A549 treated with CpdA at 1 μM for 4 hours (cell line): ENCODE measurements around the gene LIPH. TPM values are rescaled to one million over a fixed set of nuclear protein-coding genes. Genes with fewer than 3 reads are reported as not detected.

ENCODE experiments used
- total RNA-seq: library from RNA; stranded (reverse); fragments of 200-300 nt; extraction: Qiagen RNA extraction; gene quantifications from 5 replicates; pipeline ENCODE4 v1.2.3, GENCODE V29; 2022; ENCODE audit warnings: low read depth

LIPH gene
- 7.5 to 8.5 TPM (median 8.1 TPM) in 5 replicates for total RNA-seq

DNA sequence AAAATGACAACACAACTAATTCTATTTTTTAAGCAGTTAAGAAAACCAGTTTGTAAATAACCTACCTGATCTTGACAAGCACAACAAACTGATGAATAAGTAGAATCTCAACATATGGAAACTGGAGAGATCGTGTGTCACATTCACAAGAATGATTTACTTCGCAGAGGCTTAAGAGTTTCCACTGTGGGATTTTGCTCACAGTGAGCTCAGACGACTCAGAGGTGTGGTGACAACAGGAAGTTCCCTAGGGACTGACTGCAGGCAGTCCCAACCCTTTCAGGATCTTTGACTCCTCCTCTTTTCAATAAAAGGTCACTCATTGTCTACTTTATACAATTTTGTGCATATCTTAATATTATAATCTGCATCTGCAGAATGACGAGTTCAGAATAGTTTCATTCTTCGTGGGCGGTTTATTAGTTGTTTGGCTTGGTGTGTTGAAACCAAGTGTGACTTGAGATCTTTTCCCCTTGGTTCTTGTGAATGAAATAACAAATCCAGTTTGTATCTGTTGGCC, at the start of gene LIPH:
Gene LIPH (minus strand): TSS at position 231 of the 520 bp plus-strand sequence. CDS start 117 bp downstream, at position 114.

DNA sequence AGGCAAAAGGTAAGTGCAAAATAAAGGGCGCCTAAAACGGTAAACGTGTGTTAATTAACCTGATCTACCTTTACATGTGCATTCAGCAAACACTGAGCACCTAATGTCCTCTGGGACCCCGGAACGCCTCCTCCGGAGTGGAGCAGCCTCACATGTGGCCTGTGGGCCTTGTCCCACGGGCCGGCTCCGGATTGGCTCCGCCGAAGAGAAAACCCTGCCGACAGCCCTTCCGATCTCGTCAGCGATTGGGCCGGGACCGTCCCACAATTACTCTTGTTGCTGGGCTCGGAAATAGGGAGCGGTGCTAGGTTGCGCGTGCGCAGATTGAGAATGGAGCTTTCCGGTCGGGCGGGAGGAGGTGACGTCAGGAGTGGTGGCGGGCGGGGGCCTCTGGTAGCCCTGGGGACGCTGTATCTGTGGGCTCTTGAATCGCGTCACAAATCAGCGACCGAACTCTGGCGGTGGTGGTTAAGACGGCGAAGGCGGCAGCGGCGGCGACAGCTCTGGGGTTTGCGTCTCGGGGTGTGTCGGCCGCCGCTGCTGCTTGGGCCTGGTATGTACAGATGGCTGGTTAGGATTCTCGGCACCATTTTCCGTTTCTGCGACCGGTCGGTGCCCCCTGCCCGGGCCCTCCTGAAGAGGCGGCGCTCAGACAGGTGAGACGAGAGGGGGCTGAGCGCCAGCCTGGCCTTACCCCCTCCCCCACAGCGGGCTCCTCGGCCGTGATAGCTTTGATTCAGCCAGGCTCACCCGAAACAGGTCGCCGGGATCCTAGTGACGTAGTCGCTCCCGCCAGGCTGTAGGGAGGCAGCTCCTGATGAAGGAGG, 33.7 kb upstream of the LIPH start, which contains the start of gene SENP2:
Gene SENP2 (plus strand): TSS at position 437 of the 827 bp plus-strand sequence. CDS start 119 bp downstream, at position 556.

DNA sequence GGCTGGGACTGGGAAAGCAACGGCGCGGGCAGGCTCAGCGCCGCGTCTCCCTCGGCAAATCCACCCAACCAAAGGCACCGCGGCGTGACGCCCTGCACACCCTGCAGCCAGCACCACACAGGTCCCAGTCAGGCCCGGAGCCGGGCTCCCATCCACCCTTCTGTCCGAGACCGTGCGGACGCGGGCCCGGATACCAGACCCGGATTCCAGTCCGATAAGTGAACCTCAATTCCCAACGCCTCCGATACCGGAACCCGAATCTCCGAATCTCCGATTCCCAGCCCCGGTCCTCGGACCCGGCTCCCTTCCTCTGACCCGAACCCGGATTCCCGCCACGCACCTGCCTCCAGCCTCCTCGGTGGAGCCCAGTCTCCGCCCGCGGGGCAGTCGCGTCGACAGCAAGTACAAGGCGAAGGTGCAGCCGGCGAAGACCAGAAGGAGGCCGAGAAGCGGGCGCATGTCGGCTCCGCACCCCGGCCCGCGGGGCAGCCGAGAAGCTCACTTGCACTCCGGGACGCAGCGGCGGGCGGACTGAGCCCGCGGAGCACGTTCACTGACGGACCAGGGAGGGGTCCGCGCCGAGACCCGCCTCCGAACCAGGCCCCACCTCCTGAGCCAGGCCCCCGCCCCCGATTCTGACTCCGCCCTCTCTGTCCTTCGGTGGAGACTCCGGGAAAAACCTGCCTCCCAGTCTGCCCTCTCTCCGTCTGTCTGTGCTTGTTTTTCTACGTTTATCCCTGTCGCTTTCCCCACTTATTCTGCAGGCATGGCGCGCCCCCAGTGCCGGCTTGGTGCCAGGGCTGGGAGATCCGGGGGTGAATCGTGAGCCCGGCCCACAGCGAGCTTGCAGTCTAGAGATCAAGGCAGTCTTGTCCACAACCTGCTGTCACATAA, 53.6 kb downstream of the LIPH start, which contains the start of gene TMEM41A:
Gene TMEM41A (minus strand): TSS at position 533 of the 894 bp plus-strand sequence. CDS start 74 bp downstream, at position 459.

Other genes with a start within 250 kb of the LIPH start
- 13.2 to 16.3 TPM (median 13.5 TPM) in 5 replicates for gene MAP3K13, start 189.5 kb downstream of the LIPH start, total RNA-seq
- 18.3 to 24.0 TPM (median 21.3 TPM) in 5 replicates for gene TMEM41A, start 53.6 kb downstream of the LIPH start, total RNA-seq
- 16.5 to 22.6 TPM (median 20.0 TPM) in 5 replicates for gene SENP2, start 33.7 kb upstream of the LIPH start, total RNA-seq